ENCODE results near the gene ADAM12.

ADAM12 gene

DNA sequence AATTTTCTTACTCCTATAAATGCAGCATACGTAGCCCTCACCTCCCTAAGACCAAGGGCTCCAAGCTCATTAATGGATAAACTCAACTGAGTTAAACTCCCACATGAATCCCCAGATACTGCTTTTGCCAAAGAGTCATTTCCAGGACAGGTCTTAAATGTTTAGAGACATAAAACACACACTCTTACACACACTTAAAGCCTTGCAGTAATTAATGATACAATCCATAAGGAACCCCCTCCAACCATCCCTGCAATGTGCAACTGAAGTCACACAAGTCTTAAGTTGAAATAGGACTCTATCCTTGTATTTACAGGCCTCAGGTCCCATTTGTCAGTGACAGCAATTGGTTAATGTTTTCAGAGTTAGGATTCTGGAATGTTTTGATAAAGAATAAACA is 297.8 kb downstream of the ADAM12 start:
- TF ChIP-seq, protein P1, sequence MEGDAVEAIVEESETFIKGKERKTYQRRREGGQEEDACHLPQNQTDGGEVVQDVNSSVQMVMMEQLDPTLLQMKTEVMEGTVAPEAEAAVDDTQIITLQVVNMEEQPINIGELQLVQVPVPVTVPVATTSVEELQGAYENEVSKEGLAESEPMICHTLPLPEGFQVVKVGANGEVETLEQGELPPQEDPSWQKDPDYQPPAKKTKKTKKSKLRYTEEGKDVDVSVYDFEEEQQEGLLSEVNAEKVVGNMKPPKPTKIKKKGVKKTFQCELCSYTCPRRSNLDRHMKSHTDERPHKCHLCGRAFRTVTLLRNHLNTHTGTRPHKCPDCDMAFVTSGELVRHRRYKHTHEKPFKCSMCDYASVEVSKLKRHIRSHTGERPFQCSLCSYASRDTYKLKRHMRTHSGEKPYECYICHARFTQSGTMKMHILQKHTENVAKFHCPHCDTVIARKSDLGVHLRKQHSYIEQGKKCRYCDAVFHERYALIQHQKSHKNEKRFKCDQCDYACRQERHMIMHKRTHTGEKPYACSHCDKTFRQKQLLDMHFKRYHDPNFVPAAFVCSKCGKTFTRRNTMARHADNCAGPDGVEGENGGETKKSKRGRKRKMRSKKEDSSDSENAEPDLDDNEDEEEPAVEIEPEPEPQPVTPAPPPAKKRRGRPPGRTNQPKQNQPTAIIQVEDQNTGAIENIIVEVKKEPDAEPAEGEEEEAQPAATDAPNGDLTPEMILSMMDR (conservative IDR thresholded peaks at IDR 0.05) = no peak
- H3K27ac ChIP-seq = no peak overlapping the region

DNA sequence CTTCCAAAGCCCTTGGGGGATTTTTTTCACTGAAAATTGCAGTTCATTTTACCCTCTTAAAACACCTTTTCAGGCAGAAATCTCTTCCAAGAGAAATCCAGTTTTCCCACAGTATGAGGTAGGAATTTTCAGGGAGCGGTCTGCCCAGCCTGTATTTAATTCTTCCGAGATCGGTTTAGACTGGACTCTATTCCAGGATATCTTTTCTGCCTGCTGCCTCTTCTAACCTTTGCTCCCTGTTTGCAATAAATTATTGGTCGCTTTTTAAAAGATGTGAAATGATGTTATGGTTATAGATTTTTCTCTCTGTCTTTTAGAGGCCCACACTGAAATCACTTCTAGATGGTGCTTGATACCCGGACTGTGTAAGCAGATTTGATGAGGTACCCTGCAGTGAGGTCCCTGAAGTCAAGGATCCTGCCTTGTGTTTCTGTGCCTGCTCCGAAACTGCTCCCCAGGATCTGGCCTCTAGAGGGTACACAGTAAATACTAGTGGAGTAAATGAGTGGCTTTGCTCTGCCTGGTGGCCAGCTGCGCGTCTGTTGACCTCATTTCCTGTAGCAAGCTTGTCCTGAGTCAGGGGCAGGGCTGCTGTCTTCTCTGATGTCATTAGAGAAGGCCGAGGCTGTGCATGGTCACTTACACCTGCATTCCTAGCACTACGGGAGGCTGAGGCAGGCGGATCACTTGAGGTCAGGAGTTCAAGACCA is 300.3 kb downstream of the ADAM12 start:
- no peak overlapping the region for H3K27ac ChIP-seq
- TF ChIP-seq, protein P1 (conservative IDR thresholded peaks at IDR 0.05) = no peak

DNA sequence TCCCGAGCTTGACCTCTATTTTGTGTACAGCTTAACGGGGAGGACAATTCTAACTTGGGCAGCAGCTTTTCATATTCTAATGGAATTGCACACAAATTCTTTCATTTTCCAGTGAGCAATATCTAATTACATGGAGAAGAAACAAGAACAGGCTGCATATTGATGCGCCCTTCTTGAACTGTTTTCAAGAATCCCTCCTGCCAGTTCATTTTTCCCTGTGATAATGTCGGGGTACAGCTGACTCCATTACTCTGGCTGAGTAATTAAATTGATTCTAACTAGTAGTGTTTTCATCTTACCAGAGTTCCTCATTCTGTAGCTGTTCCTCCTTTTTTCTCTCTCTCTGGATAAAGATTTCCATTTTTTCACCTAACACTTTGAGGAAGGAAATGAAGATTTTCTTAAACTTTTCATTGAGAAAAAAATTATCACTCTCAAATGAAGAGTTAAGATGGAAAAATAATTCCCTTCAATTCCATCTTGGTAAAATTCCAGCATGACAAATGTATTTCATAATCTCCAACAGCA is 301.1 kb downstream of the ADAM12 start:
- TF ChIP-seq, protein P1 (conservative IDR thresholded peaks at IDR 0.05) = no peak
- no peak overlapping the region for H3K27ac ChIP-seq

DNA sequence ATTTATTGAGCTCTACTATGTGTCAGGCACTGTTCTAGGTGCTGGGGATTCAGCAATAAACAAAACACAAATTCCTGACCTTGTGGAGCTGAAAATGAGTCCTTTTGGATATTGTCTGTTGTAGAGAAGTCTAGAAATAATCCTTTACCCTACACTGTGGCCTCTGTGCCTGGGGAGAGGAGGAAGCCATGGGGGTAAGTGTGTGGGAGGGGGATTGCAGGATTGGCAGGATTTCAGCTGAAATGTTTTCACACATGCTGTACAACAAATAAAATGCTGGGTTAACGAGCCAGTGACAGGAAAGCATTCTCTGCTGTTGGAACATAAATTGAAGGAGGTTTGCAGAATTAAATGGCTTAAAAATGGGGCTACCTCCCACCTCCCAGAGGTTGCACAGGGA is 302.5 kb downstream of the ADAM12 start:
- TF ChIP-seq, protein P1 (conservative IDR thresholded peaks at IDR 0.05) = no peak
- no peak overlapping the region for H3K27ac ChIP-seq

DNA sequence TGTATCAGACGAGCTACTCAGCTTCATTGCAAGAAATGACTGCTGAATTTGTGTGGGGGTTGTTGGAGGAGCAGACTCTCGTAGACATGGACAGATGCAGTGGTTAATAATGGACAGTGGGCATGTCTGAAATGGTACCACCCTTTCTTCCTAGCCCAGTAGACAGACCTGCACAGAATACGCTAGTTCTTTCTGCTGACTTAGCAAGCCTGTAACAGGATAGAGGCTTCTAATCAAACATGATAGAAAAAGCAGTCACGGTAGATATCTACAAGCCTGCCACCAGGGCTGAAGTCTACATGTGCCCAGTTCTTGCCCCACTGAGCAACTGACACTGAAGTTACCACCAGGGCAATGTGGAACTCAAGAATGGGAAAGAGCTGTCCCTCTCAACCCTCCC is 303.9 kb downstream of the ADAM12 start:
- no peak overlapping the region for H3K27ac ChIP-seq
- TF ChIP-seq, protein P1 (conservative IDR thresholded peaks at IDR 0.05) = no peak

DNA sequence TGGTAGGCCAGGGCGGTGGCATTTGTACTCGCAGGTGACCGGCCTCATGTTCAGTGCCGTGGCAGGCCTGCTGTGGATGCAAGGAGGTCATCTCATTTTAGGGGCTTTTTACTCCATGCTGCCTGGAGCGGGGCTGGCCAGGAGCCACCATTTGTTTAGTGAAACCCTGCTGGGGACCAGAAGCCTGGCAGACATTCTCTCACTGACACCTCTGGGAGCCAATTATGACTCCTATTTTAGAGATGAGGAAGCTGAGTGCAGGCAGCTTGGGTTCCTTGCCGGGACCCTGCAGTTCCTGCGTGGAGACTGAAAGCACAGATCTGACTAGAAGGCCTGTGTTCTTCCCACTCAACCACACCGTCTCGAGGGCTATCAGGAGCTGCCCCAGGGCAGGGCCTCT is 305.3 kb downstream of the ADAM12 start:
- no peak overlapping the region for H3K27ac ChIP-seq
- TF ChIP-seq, protein P1 (conservative IDR thresholded peaks at IDR 0.05) = no peak

DNA sequence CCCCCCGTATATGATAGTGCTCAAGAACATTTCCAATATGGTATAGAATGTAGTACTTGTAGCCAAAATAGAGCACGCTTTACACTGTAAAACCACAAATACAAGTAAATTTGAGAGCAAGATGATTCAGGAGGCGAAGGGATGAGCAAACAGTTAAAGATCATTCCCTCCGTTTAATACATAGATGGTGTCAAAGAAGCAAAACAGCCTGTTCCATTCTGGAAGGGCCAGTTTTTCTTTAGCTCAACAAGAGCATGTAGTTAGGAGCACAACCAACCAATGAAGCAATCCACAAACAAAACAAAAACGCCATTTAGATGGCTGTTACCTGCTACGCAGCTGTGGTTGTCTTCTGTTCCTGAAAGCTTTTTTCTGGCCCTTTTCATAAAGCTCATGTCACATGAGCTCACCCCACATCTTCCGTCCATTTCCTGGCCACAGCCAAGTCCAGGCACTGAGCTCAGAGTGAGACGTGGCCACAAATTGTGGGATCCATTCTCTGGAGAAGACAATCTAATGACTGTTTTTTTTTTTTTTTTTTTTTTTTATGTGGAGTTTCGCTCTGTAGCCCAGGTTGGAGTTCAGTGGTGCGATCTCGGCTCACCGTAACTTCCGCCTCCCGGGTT is 306.3 kb downstream of the ADAM12 start:
- H3K27ac ChIP-seq = no peak overlapping the region
- TF ChIP-seq, protein P1 (conservative IDR thresholded peaks at IDR 0.05) = no peak
